Dendritic cell treated with granulocyte-macrophage colony-stimulating factor and Interleukin-4, amounts not matched to agents 40 ng/mL and 50 ng/mL, for 4 days (primary cell): ENCODE data around the gene SCAI.
"Not testable (repeated sequence)": the region's sequence is repeated elsewhere in the genome, so short reads cannot be mapped to it uniquely, and the experiment has no call there.

ENCODE experiments used
- H3K27ac Mint-ChIP-seq: one replicate; pipeline ENCODE4 v1.8.0; 2022; ENCODE audit warnings: mild to moderate bottlenecking, mixed read lengths
- H3K27me3 Mint-ChIP-seq: one replicate; pipeline ENCODE4 v1.8.0; 2022; ENCODE audit warnings: mild to moderate bottlenecking, mixed read lengths
- H3K36me3 Mint-ChIP-seq: one replicate; pipeline ENCODE4 v1.8.0; 2022; ENCODE audit warnings: low read depth, mixed read lengths
- H3K4me1 Mint-ChIP-seq: one replicate; pipeline ENCODE4 v1.8.0; 2022; ENCODE audit warnings: low read depth, mixed read lengths
- H3K4me3 Mint-ChIP-seq: one replicate; pipeline ENCODE4 v1.8.0; 2022; ENCODE audit warnings: mild to moderate bottlenecking, moderate library complexity, mixed read lengths
- H3K9me3 Mint-ChIP-seq: one replicate; pipeline ENCODE4 v1.8.0; 2022; ENCODE audit warnings: mixed read lengths
- intact Hi-C: fragments of 100-400 bp; cut with micrococcal nuclease; formaldehyde crosslinking; loops from one replicate; pipeline ENCODE4 v1.15.0; 2022

SCAI gene

GRCh38 chr9:125074976-125075375 lies 68.4 kb downstream of the SCAI start:
- Mint-ChIP-seq H3K9me3 (no peaks in the 10 kb centered on the region), H3K4me3 (no peak overlapping the region), H3K27me3 (no peaks in the 10 kb centered on the region), H3K4me1 (no peaks in the 10 kb centered on the region), H3K27ac (no peak overlapping the region), H3K36me3 (no peaks in the 10 kb centered on the region)
- intact Hi-C loops = no loop called here

GRCh38 chr9:125066839-125067619 lies 76.3 kb downstream of the SCAI start:
- H3K27ac Mint-ChIP-seq = no peak overlapping the region
- no peaks in the 10 kb centered on the region for H3K9me3 Mint-ChIP-seq

GRCh38 chr9:125061391-125061790 lies 81.9 kb downstream of the SCAI start:
- H3K27me3 Mint-ChIP-seq = no peaks in the 10 kb centered on the region
- no peaks in the 10 kb centered on the region for H3K9me3 Mint-ChIP-seq
- no peak overlapping the region for H3K27ac Mint-ChIP-seq
- no peaks in the 10 kb centered on the region for H3K4me1 Mint-ChIP-seq
- no peaks in the 10 kb centered on the region for H3K36me3 Mint-ChIP-seq
- intact Hi-C loops = no loop called here
- H3K4me3 Mint-ChIP-seq = no peak overlapping the region

More at GRCh38 chr9:125066839-125067619, 76.3 kb downstream of the SCAI start:
- Mint-ChIP-seq H3K4me1 (no peaks in the 10 kb centered on the region), H3K36me3 (no peaks in the 10 kb centered on the region), H3K4me3 (no peak overlapping the region), H3K27me3 (no peaks in the 10 kb centered on the region)
- intact Hi-C loops = no loop called here

GRCh38 chr9:125049212-125050049 lies 93.9 kb downstream of the SCAI start:
- Mint-ChIP-seq H3K27me3 (no peaks in the 10 kb centered on the region), H3K4me1 (no peaks in the 10 kb centered on the region), H3K9me3 (no peaks in the 10 kb centered on the region), H3K36me3 (peaks cover 16% of the 10 kb centered on the region), H3K4me3 (no peak overlapping the region), H3K27ac (no peak overlapping the region)
- intact Hi-C loops = no loop called here

- intact Hi-C loops = no loop called here
- Mint-ChIP-seq H3K27me3 (no peaks in the 10 kb centered on the region), H3K4me3 (no peak overlapping the region), H3K9me3 (no peaks in the 10 kb centered on the region), H3K4me1 (no peaks in the 10 kb centered on the region), H3K27ac (no peak overlapping the region), H3K36me3 (peaks cover 6% of the 10 kb centered on the region)
Observed at GRCh38 chr9:125043631-125044030, 99.7 kb downstream of the SCAI start.

GRCh38 chr9:125043148-125043547 lies 100.2 kb downstream of the SCAI start:
- Mint-ChIP-seq H3K27ac (no peak overlapping the region), H3K4me3 (no peak overlapping the region), H3K36me3 (peaks cover 2% of the 10 kb centered on the region), H3K27me3 (no peaks in the 10 kb centered on the region), H3K4me1 (no peaks in the 10 kb centered on the region), H3K9me3 (no peaks in the 10 kb centered on the region)
- intact Hi-C loops = no loop called here

GRCh38 chr9:125038166-125038565 lies 105.2 kb downstream of the SCAI start:
- Mint-ChIP-seq H3K9me3 (no peaks in the 10 kb centered on the region), H3K4me3 (no peak overlapping the region), H3K36me3 (no peaks in the 10 kb centered on the region), H3K27me3 (no peaks in the 10 kb centered on the region), H3K27ac (no peak overlapping the region), H3K4me1 (no peaks in the 10 kb centered on the region)
- intact Hi-C loops = no loop called here

GRCh38 chr9:125028041-125028440 lies 115.3 kb downstream of the SCAI start:
- Mint-ChIP-seq H3K9me3 (no peaks in the 10 kb centered on the region), H3K27me3 (no peaks in the 10 kb centered on the region), H3K36me3 (peaks cover 21% of the 10 kb centered on the region), H3K4me1 (no peaks in the 10 kb centered on the region), H3K4me3 (no peak overlapping the region), H3K27ac (no peak overlapping the region)
- intact Hi-C loops = no loop called here

- Mint-ChIP-seq H3K36me3 (peaks cover 21% of the 10 kb centered on the region), H3K4me1 (no peaks in the 10 kb centered on the region), H3K9me3 (no peaks in the 10 kb centered on the region), H3K27me3 (no peaks in the 10 kb centered on the region), H3K4me3 (no peak overlapping the region), H3K27ac (no peak overlapping the region)
- intact Hi-C loops = no loop called here
Observed at GRCh38 chr9:125024917-125025316, 118.4 kb downstream of the SCAI start.

GRCh38 chr9:125021069-125021468 lies 122.3 kb downstream of the SCAI start:
- H3K36me3 Mint-ChIP-seq = peaks cover 24% of the 10 kb centered on the region
- no peak overlapping the region for H3K27ac Mint-ChIP-seq
- no peaks in the 10 kb centered on the region for H3K4me1 Mint-ChIP-seq
- intact Hi-C loops = no loop called here
- no peaks in the 10 kb centered on the region for H3K9me3 Mint-ChIP-seq
- H3K27me3 Mint-ChIP-seq = no peaks in the 10 kb centered on the region
- no peak overlapping the region for H3K4me3 Mint-ChIP-seq

GRCh38 chr9:125015655-125016054 lies 127.7 kb downstream of the SCAI start:
- H3K27ac Mint-ChIP-seq, H3K4me1 Mint-ChIP-seq, H3K4me3 Mint-ChIP-seq, H3K9me3 Mint-ChIP-seq, H3K27me3 Mint-ChIP-seq, intact Hi-C loops: not testable (repeated sequence)
- peaks cover 11% of the 10 kb centered on the region for H3K36me3 Mint-ChIP-seq

GRCh38 chr9:125012013-125012412 lies 131.3 kb downstream of the SCAI start:
- intact Hi-C loops = not testable (repeated sequence)

GRCh38 chr9:125008599-125008998 lies 134.7 kb downstream of the SCAI start:
- Mint-ChIP-seq H3K36me3 (peaks cover 17% of the 10 kb centered on the region), H3K27me3 (no peaks in the 10 kb centered on the region), H3K9me3 (no peaks in the 10 kb centered on the region), H3K4me1 (no peaks in the 10 kb centered on the region), H3K4me3 (no peak overlapping the region), H3K27ac (no peak overlapping the region)
- intact Hi-C loops = no loop called here

More at GRCh38 chr9:125012013-125012412, 131.3 kb downstream of the SCAI start:
- H3K4me1 Mint-ChIP-seq, H3K27ac Mint-ChIP-seq, H3K27me3 Mint-ChIP-seq, H3K4me3 Mint-ChIP-seq, H3K9me3 Mint-ChIP-seq: not testable (repeated sequence)
- peaks cover 17% of the 10 kb centered on the region for H3K36me3 Mint-ChIP-seq

- Mint-ChIP-seq H3K27me3 (no peaks in the 10 kb centered on the region), H3K4me1 (no peaks in the 10 kb centered on the region), H3K36me3 (peaks cover 11% of the 10 kb centered on the region), H3K9me3 (no peaks in the 10 kb centered on the region), H3K27ac (no peak overlapping the region), H3K4me3 (no peak overlapping the region)
- intact Hi-C loops = no loop called here
Observed at GRCh38 chr9:125003332-125003731, 140.0 kb downstream of the SCAI start.
